Stimulated activated CD8-positive, alpha-beta memory T cell treated with anti-CD3 and anti-CD28 coated beads, Interleukin-15, amount 100 ng/mL, for 4 hours (primary cell): ENCODE measurements around the gene WIPF2.

Experiments used
- DNase-seq, 2 donors: peaks; one replicate each; pipeline ENCODE4 v3.0.0-alpha.2; 2020; ENCODE audit warnings: low read depth in 2 of 2

Gene WIPF2

GRCh38 chr17:40218740-40219593 is at the start of gene WIPF2:
WIPF2 (plus strand) TSS chr17:40219304; CDS start chr17:40256460, 37,156 bp downstream.
- peak; percentile 92 to 93 for DNase-seq

- DNase-seq: no peak
Measured at GRCh38 chr17:40170325-40170724, 48.8 kb upstream of the WIPF2 start.

- no peak for DNase-seq
Measured at GRCh38 chr17:40171750-40172149, 47.4 kb upstream of the WIPF2 start.

GRCh38 chr17:40173091-40173777 is 45.9 kb upstream of the WIPF2 start:
- DNase-seq: no peak

- no peak for DNase-seq
Measured at GRCh38 chr17:40173778-40174135, 45.3 kb upstream of the WIPF2 start.

- no peak for DNase-seq
Measured at GRCh38 chr17:40174514-40174913, 44.6 kb upstream of the WIPF2 start.

GRCh38 chr17:40175928-40176753 is 43.0 kb upstream of the WIPF2 start:
- DNase-seq: no peak

- DNase-seq: no peak
Measured at GRCh38 chr17:40176754-40177110, 42.4 kb upstream of the WIPF2 start.

- peak; percentile 75 to 78 for DNase-seq
Measured at GRCh38 chr17:40177275-40177874, 41.7 kb upstream of the WIPF2 start, which contains the start of gene RAPGEFL1. RAPGEFL1 (plus strand) TSS chr17:40177470; CDS start chr17:40177862, 392 bp downstream.

- no peak for DNase-seq
Measured at GRCh38 chr17:40178021-40178601, 41.0 kb upstream of the WIPF2 start.

- DNase-seq: no peak
Measured at GRCh38 chr17:40178660-40179059, 40.4 kb upstream of the WIPF2 start.

GRCh38 chr17:40179923-40180659 is 39.0 kb upstream of the WIPF2 start:
- DNase-seq: no peak

- DNase-seq: no peak
Measured at GRCh38 chr17:40180694-40181093, 38.4 kb upstream of the WIPF2 start.

GRCh38 chr17:40181205-40181604 is 37.9 kb upstream of the WIPF2 start:
- DNase-seq: no peak

GRCh38 chr17:40182606-40183005 is 36.5 kb upstream of the WIPF2 start:
- DNase-seq: no peak

- no peak for DNase-seq
Measured at GRCh38 chr17:40187238-40187637, 31.9 kb upstream of the WIPF2 start.

- DNase-seq: no peak
Measured at GRCh38 chr17:40188694-40189093, 30.4 kb upstream of the WIPF2 start.

- no peak for DNase-seq
Measured at GRCh38 chr17:40190197-40191021, 28.7 kb upstream of the WIPF2 start.

GRCh38 chr17:40191237-40192208 is 27.6 kb upstream of the WIPF2 start:
- DNase-seq: peak; percentile 36 to 39
